Keratinocyte (primary cell): ENCODE results near the gene ARHGDIG. TPM values are rescaled to one million over a fixed set of nuclear protein-coding genes. Genes with fewer than 3 reads are reported as not detected.

Experiments used
- DNase-seq: peaks from one replicate; pipeline ENCODE4 v3.0.0-alpha.2; 2011; ENCODE audit warnings: low read depth, missing footprints, low spot score
- FAIRE-seq: peaks from 2 replicates; lab custom pipeline; 2011; peaks lifted over from hg19 to GRCh38; lab: Jason Lieb, UNC
- H2AFZ ChIP-seq: 2 replicates; pipeline ENCODE4 v1.6.0; 2012; ENCODE audit warnings: low read length, control low read depth, inconsistent platforms; ENCODE audit not compliant: control insufficient read depth
- H3K27ac ChIP-seq: 2 replicates; pipeline ENCODE4 v1.5.1; 2011; ENCODE audit warnings: low read length; ENCODE audit not compliant: control insufficient read depth, insufficient read depth
- H3K27me3 ChIP-seq: 3 replicates; pipeline ENCODE4 v1.6.0; 2011; ENCODE audit warnings: low read length; ENCODE audit not compliant: control insufficient read depth, insufficient read depth; ENCODE audit errors: extremely low read depth
- H3K36me3 ChIP-seq, 2 experiments: 2 replicates in 1 of 2; 3 replicates in 1 of 2; pipeline ENCODE4 v1.5.1; 2011; ENCODE audit warnings: low read length in 2 of 2, mild to moderate bottlenecking in 1 of 2; ENCODE audit not compliant: control insufficient read depth in 2 of 2, insufficient read depth in 2 of 2; ENCODE audit errors: extremely low read depth in 1 of 2
- H3K4me1 ChIP-seq: 3 replicates; pipeline ENCODE4 v1.5.1; 2011; ENCODE audit warnings: low read length; ENCODE audit not compliant: control insufficient read depth, insufficient read depth; ENCODE audit errors: extremely low read depth
- H3K4me2 ChIP-seq: 3 replicates; pipeline ENCODE4 v1.6.0; 2011; ENCODE audit warnings: low read depth, low read length; ENCODE audit not compliant: control insufficient read depth, insufficient read depth; ENCODE audit errors: extremely low read depth
- H3K4me3 ChIP-seq, 3 experiments: fragments of 200-600 bp in 1 of 3; sonication (generic) in 1 of 3; 2 replicates in 2 of 3; 3 replicates in 1 of 3; pipeline ENCODE4 v1.5.1; 2011 to 2016; ENCODE audit warnings: low read length in 3 of 3, mild to moderate bottlenecking in 3 of 3, control low read depth in 2 of 3, inconsistent platforms in 1 of 3, low read depth in 1 of 3, mixed read lengths in 1 of 3, mixed run types in 1 of 3, moderate library complexity in 1 of 3; ENCODE audit not compliant: control insufficient read depth in 2 of 3, insufficient read depth in 2 of 3; ENCODE audit errors: extremely low read depth in 1 of 3
- H3K79me2 ChIP-seq: 2 replicates; pipeline ENCODE4 v1.6.0; 2012; ENCODE audit warnings: low read length; ENCODE audit not compliant: control insufficient read depth, insufficient read depth
- H3K9ac ChIP-seq: 3 replicates; pipeline ENCODE4 v1.6.0; 2011; ENCODE audit warnings: low read length; ENCODE audit not compliant: control insufficient read depth, insufficient read depth; ENCODE audit errors: extremely low read depth
- H3K9me1 ChIP-seq: 3 replicates; pipeline ENCODE4 v1.6.0; 2011; ENCODE audit warnings: low read length; ENCODE audit not compliant: control insufficient read depth, insufficient read depth; ENCODE audit errors: extremely low read depth
- H3K9me3 ChIP-seq: 2 replicates; pipeline ENCODE4 v1.5.1; 2012; ENCODE audit warnings: low read depth, low read length; ENCODE audit not compliant: control insufficient read depth
- H4K20me1 ChIP-seq: 3 replicates; pipeline ENCODE4 v1.6.0; 2011; ENCODE audit warnings: low read length; ENCODE audit not compliant: control insufficient read depth, insufficient read depth; ENCODE audit errors: extremely low read depth
- EZH2 ChIP-seq: IDR thresholded peaks from one replicate; pipeline ENCODE4 v1.6.1; 2012; ENCODE audit warnings: inconsistent platforms, mild to moderate bottlenecking, low read length, moderate library complexity
- dilution Hi-C: fragments of 300-500 bp; cut with MboI; formaldehyde crosslinking; loops from one replicate; pipeline ENCODE4 v1.7.0; 2020; ENCODE audit warnings: low sequenced_read_pairs; ENCODE audit not compliant: extremely low pct_ligation_motif_present
- polyA plus RNA-seq, 5 experiments: library from polyadenylated mRNA; depleted of rRNA in 3 of 5; stranded (reverse) in 3 of 5; stranded (forward) in 1 of 5; unstranded in 1 of 5; fragments of >200 nt; gene quantifications; 1 replicate in 1 of 5; 2 replicates in 3 of 5; 3 replicates in 1 of 5; pipeline versions ENCODE4 v1.2.1 to v1.2.3, GENCODE V29; 2011 to 2012; ENCODE audit warnings: missing spikeins in 2 of 5, low read depth in 1 of 5, low replicate concordance in 1 of 5
- TF ChIP-seq, protein P1 (sequence below), 3 experiments: IDR thresholded peaks in 1 of 3; conservative IDR thresholded peaks in 1 of 3; optimal IDR thresholded peaks in 1 of 3; 2 replicates in 2 of 3; 3 replicates in 1 of 3; pipeline versions ENCODE3 to v1.5.1; 2011; ENCODE audit warnings: low read length in 3 of 3, mild to moderate bottlenecking in 3 of 3, moderate library complexity in 2 of 3, control low read depth in 1 of 3, inconsistent platforms in 1 of 3; ENCODE audit not compliant: insufficient read depth in 2 of 3; ENCODE audit errors: extremely low read depth in 1 of 3

ARHGDIG gene
- polyA plus RNA-seq, 1 donor (not counting 4 experiments of a cell fraction or from before 2014, with no cell fraction given): 0.17 TPM

DNA sequence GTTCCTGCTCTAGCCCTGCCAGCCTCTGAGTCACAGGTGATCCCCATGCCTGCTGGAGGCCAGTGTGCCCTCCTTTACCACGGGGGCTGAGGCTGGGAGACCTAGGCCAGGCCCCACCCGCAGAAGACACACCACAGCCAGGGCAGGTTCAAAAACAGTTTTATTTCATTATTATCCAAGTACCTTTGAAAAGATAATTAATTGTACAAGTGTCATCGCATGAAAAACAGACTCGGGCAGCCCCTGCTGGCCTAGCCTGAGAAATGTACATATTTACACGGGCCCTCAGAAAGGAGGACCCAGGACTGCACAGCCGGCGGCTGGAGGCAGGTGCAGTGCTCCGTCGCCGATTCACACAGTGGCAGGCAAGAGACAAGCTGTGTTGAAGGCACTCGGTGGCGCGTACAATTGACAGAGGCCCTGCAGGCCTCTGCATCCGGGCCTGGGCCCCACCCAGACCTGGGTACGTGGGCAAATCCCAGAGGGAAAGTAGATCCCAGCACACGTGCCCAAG, 7.0 kb downstream of the ARHGDIG start:
- H3K9me1 ChIP-seq: no peaks in the 10 kb centered on the region

DNA sequence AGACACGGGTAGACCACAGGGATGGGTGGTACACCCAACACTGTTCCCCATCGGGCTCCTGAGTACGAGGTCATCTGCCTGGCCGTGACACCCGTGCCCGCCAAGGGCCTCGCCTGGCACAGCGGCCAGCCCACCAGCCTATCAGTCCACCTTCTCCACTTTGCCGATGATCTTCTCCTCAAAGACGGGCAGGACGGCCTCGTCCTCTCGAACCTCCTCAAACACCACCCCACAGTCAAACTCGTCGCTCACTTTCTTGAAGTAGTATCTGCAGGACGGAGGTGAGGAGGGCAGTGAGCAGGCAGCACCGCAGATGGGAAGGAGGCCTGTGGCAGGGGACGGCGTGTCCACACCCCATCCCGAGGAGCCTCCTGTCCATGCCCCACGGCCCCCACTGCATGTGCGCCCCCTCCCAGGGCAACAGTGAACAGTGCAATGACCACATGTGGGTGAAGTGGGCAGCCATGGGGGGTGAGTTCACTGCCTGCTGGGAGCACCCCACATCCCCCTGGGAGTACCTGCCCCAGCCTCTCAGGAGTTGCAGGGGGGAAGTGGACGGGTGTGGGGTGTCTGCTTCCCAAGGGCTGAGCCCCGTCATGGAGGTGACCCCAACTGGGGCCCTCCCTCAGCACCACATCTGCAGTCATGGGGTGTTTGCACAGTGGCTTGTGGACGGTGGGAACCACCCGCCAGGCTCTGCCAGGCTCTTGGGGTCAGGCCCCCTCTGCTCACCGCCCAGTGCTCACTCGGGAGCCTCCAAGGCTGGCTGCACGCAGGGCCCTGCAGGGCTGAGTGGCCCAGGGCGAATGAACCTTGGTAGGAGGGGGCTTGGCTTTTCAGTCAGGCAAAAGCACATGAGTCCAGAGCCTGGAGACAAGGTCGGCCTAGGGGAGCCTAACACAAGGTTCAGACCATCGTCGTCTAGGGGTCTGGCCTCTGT, 7.9 kb downstream of the ARHGDIG start:
- Histone ChIP-seq H3K9me3 (no peaks in the 10 kb centered on the region), H3K4me2 (no peak overlapping the region), H3K9ac (no peak overlapping the region), H3K27me3 (peaks cover 4% of the 10 kb centered on the region), H4K20me1 (no peaks in the 10 kb centered on the region), H2AFZ (no peak overlapping the region), H3K4me3 (no peak overlapping the region), H3K4me1 (no peaks in the 10 kb centered on the region), H3K9me1 (no peaks in the 10 kb centered on the region), H3K36me3 (peaks cover 8 to 30% of the 10 kb centered on the region in 2 experiments), H3K27ac (no peak overlapping the region), H3K79me2 (no peaks in the 10 kb centered on the region)
- FAIRE-seq (no peak), DNase-seq (no peak)
- TF ChIP-seq, protein P1, sequence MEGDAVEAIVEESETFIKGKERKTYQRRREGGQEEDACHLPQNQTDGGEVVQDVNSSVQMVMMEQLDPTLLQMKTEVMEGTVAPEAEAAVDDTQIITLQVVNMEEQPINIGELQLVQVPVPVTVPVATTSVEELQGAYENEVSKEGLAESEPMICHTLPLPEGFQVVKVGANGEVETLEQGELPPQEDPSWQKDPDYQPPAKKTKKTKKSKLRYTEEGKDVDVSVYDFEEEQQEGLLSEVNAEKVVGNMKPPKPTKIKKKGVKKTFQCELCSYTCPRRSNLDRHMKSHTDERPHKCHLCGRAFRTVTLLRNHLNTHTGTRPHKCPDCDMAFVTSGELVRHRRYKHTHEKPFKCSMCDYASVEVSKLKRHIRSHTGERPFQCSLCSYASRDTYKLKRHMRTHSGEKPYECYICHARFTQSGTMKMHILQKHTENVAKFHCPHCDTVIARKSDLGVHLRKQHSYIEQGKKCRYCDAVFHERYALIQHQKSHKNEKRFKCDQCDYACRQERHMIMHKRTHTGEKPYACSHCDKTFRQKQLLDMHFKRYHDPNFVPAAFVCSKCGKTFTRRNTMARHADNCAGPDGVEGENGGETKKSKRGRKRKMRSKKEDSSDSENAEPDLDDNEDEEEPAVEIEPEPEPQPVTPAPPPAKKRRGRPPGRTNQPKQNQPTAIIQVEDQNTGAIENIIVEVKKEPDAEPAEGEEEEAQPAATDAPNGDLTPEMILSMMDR (optimal IDR thresholded peaks at IDR 0.05 in 1 of 3, IDR thresholded peaks at IDR 0.05 in 1 of 3, conservative IDR thresholded peaks at IDR 0.05 in 1 of 3; ENCODE audit: extremely low read depth in 1 of 3, insufficient read depth in 2 of 3, low read length in 3 of 3): no peak
- no peak for TF ChIP-seq EZH2
- dilution Hi-C loops: no loop called here

More for the DNA sequence above, 7.0 kb downstream of the ARHGDIG start:
- H3K4me1 ChIP-seq: no peaks in the 10 kb centered on the region
- no peak overlapping the region for H2AFZ ChIP-seq
- dilution Hi-C loops: no loop called here
- H3K27ac ChIP-seq: no peak overlapping the region
- H3K79me2 ChIP-seq: no peaks in the 10 kb centered on the region
- H3K27me3 ChIP-seq: peaks cover 12% of the 10 kb centered on the region
- no peak overlapping the region for H3K4me2 ChIP-seq
- H3K9ac ChIP-seq: no peak overlapping the region
- no peak for DNase-seq
- H4K20me1 ChIP-seq: no peaks in the 10 kb centered on the region
- peaks cover 8 to 23% of the 10 kb centered on the region in 2 experiments for H3K36me3 ChIP-seq
- no peak overlapping the region for H3K4me3 ChIP-seq
- TF ChIP-seq, protein P1 (optimal IDR thresholded peaks at IDR 0.05 in 1 of 3, IDR thresholded peaks at IDR 0.05 in 1 of 3, conservative IDR thresholded peaks at IDR 0.05 in 1 of 3; ENCODE audit: extremely low read depth in 1 of 3, insufficient read depth in 2 of 3, low read length in 3 of 3): no peak
- no peak for TF ChIP-seq EZH2
- no peak for FAIRE-seq
- no peaks in the 10 kb centered on the region for H3K9me3 ChIP-seq
